Loucy (cell line): ENCODE measurements around the gene WDR7.

ENCODE experiments used
- CTCF ChIP-seq: fragments of 200-600 bp; sonication (generic); conservative IDR thresholded peaks from 2 replicates; pipeline ENCODE4 v1.5.1; 2014; ENCODE audit warnings: mild to moderate bottlenecking, antibody characterized with exemption, low read length
- EZH2phosphoT487 ChIP-seq: fragments of 200-600 bp; IDR thresholded peaks from 2 replicates; pipeline ENCODE4 v1.6.1; 2018; ENCODE audit warnings: antibody characterized with exemption, mild to moderate bottlenecking, moderate library complexity, borderline replicate concordance

DNA sequence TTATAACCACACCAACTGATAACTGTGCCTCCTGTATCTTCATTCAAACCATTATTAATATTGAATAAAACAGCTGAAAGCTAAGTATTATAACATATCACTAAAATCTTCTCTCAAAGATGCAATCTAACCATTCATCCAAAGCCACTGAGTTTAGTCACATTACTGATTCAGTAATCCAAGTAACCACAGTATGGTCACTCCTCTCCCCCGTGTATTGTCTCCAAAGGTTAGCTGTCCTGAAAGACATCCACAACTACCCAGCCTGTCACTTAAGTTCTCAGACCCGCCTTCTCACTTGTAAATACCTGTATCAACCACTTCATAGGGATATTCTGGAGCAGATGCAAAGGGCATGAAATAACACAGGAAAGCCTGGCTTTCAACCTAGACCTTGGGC, 282.3 kb downstream of the WDR7 start:
- TF ChIP-seq CTCF (no peak), EZH2phosphoT487 (no peak)
